ENCODE results near the gene NSMCE1. TPM values are rescaled to one million over a fixed set of nuclear protein-coding genes. Genes with fewer than 3 reads are reported as not detected.

Gene NSMCE1
- total and polyA plus RNA-seq, 2 of the 8 experiments (the other 6 are each of a cell fraction or from before 2014, with no cell fraction given): 8.1 to 16.6 TPM

GRCh38 chr16:27228045-27228444 lies 40.5 kb downstream of the NSMCE1 start:
- H4K20me1 ChIP-seq (replicated peaks in 1 of 2; ENCODE audit: control insufficient read depth in 1 of 2, insufficient read depth in 2 of 2, low read length in 2 of 2): no peaks in the 10 kb centered on the region
- no peak overlapping the region for H2BK5ac ChIP-seq (ENCODE audit: low read depth, low read length)
- POLR2A ChIA-PET (ENCODE audit: partially characterized antibody): interaction anchor here (0.8 to 3.5 kb wide), 2 partner anchors 16 to 24 kb away, joined by 3 to 13 read pairs; partner anchors contain the start of gene KDM8
- FAIRE-seq: no peak
- no peak overlapping the region for H3K56ac ChIP-seq (replicated peaks; ENCODE audit: insufficient read length, low read depth, low read length)
- H2BK12ac ChIP-seq (ENCODE audit: low read depth, low read length): no peak overlapping the region
- H3K9me3 ChIP-seq (ENCODE audit: insufficient read depth in 2 of 2, low read depth in 1 of 2, low read length in 1 of 2): no peaks in the 10 kb centered on the region
- TF ChIP-seq, protein P1, sequence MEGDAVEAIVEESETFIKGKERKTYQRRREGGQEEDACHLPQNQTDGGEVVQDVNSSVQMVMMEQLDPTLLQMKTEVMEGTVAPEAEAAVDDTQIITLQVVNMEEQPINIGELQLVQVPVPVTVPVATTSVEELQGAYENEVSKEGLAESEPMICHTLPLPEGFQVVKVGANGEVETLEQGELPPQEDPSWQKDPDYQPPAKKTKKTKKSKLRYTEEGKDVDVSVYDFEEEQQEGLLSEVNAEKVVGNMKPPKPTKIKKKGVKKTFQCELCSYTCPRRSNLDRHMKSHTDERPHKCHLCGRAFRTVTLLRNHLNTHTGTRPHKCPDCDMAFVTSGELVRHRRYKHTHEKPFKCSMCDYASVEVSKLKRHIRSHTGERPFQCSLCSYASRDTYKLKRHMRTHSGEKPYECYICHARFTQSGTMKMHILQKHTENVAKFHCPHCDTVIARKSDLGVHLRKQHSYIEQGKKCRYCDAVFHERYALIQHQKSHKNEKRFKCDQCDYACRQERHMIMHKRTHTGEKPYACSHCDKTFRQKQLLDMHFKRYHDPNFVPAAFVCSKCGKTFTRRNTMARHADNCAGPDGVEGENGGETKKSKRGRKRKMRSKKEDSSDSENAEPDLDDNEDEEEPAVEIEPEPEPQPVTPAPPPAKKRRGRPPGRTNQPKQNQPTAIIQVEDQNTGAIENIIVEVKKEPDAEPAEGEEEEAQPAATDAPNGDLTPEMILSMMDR (IDR thresholded peaks at IDR 0.05; ENCODE audit: control extremely low read depth in 1 of 3, insufficient read depth in 1 of 3, low read depth in 1 of 3, low read length in 3 of 3): no peak
- TF ChIP-seq SP4 (IDR thresholded peaks at IDR 0.05; ENCODE audit: low read length) (no peak), CEBPB (IDR thresholded peaks at IDR 0.05; ENCODE audit: low read depth, low read length) (0 out of 2 replicates have a peak, but pooled peaks have one; percentile 24)
- no peak overlapping the region for H3K4me3 ChIP-seq (ENCODE audit: extremely low read depth in 1 of 4, insufficient read depth in 2 of 4, low read depth in 3 of 4, low read length in 4 of 4)
- H3K9ac ChIP-seq (replicated peaks in 1 of 4; ENCODE audit: extremely low read depth in 1 of 4, low read depth in 3 of 4, low read length in 3 of 4): no peak overlapping the region
- H2BK15ac ChIP-seq (ENCODE audit: low read length): no peak overlapping the region
- H3K4me1 ChIP-seq (replicated peaks in 1 of 4; ENCODE audit: control insufficient read depth in 3 of 4, insufficient read depth in 4 of 4, low read length in 3 of 4): 0 out of 7 replicates have a peak, but pooled peaks cover 0 to 2% (median 0%) of the 10 kb centered on the region in 4 experiments
- 85% methylated on average over 12 of the region's 12 CpGs; no CpG with 5 or more reads in 1 of the 2 experiments for WGBS, 2 experiments (ENCODE audit: extremely low coverage in 1 of 2, insufficient coverage in 1 of 2, insufficient read length in 1 of 2, insufficient replicate concordance in 2 of 2, low coverage in 1 of 2, low lambda C conversion rate in 2 of 2, missing lambda C conversion rate in 1 of 2)
- no peak overlapping the region for H2AFZ ChIP-seq (ENCODE audit: low read length)
- H4K5ac ChIP-seq (ENCODE audit: insufficient read length, low read depth, low read length): no peak overlapping the region
- no peak overlapping the region for H3K14ac ChIP-seq (ENCODE audit: insufficient read length)
- H3K79me1 ChIP-seq (ENCODE audit: low read depth, low read length): no peaks in the 10 kb centered on the region
- H3K23ac ChIP-seq (ENCODE audit: insufficient read length): no peak overlapping the region
- no peak overlapping the region; the same call in 1 of the 2 replicates for H4K8ac ChIP-seq (ENCODE audit: extremely low read depth, insufficient read depth, low read length)
- no peaks in the 10 kb centered on the region for H3K36me3 ChIP-seq (ENCODE audit: control insufficient read depth in 2 of 4, insufficient read depth in 4 of 4, low read length in 3 of 4)
- H2BK20ac ChIP-seq (ENCODE audit: low read length): no peak overlapping the region
- no peak overlapping the region for H3K18ac ChIP-seq (ENCODE audit: extremely low read depth, low read length)
- H3K4ac ChIP-seq (replicated peaks; ENCODE audit: insufficient read length, low read depth, low read length): no peak overlapping the region
- no peak overlapping the region for H3K27ac ChIP-seq (ENCODE audit: low read depth, low read length)
- DNase-seq (ENCODE audit: low read depth in 1 of 2, low spot score in 2 of 2): no peak
- no peaks in the 10 kb centered on the region for H3K79me2 ChIP-seq (ENCODE audit: control insufficient read depth in 1 of 2, insufficient read depth in 2 of 2, low read length in 2 of 2)
- no peaks in the 10 kb centered on the region for H3K27me3 ChIP-seq (replicated peaks in 1 of 4; ENCODE audit: control insufficient read depth in 3 of 4, extremely low read depth in 1 of 4, insufficient read depth in 3 of 4, low read length in 3 of 4)
- H2AK5ac ChIP-seq (ENCODE audit: low read depth, low read length): no peak overlapping the region
- no peak overlapping the region for H4K91ac ChIP-seq (replicated peaks; ENCODE audit: insufficient read length, low read length)
- H2BK120ac ChIP-seq (replicated peaks; ENCODE audit: low read depth, low read length): no peak overlapping the region
- CTCF ChIA-PET (ENCODE audit: partially characterized antibody): interaction anchor here (0.8 to 7.6 kb wide), 4 partner anchors 7 to 144 kb away, joined by 4 to 73 read pairs (median 9); no protein-coding TSS in a partner anchor
- no peak overlapping the region for H3K4me2 ChIP-seq (ENCODE audit: insufficient read depth in 1 of 2, low read depth in 2 of 2, low read length in 2 of 2)
- no peaks in the 10 kb centered on the region for H3K23me2 ChIP-seq (ENCODE audit: low read depth, low read length)

Data from H1 (cell line).